HG03103 (cell line): Measurements from ENCODE around the gene CMYA5.
"Not testable (repeated sequence)": the region's sequence is repeated elsewhere in the genome, so short reads cannot be mapped to it uniquely, and the experiment has no call there.

Experiments used
- ATAC-seq: cut with Tn5 transposase; IDR thresholded peaks from one replicate; pipeline ENCODE4 v1.9.1; 2021; ENCODE audit warnings: low read depth; ENCODE audit not compliant: unreplicated experiment

Gene CMYA5

GRCh38 chr5:79702606-79703380 lies 13.2 kb downstream of the CMYA5 start:
- no peak for ATAC-seq

DNA sequence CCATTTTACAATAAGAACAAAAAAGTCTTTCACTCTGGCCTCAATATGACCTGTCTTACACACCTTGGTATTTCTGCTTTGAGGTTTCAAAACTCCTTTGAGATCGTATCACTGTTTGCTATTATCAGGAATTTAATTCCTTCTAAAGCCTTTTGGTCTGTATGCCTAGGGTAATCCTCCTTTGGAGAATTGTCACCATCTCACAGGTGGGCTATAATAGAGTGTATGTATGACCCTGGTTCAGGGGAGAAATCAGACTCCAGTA lies 13.7 kb downstream of the CMYA5 start:
- no peak for ATAC-seq

GRCh38 chr5:79704553-79704952 lies 14.9 kb downstream of the CMYA5 start:
- ATAC-seq = no peak

- no peak for ATAC-seq
Measured at GRCh38 chr5:79705632-79706031, 16.0 kb downstream of the CMYA5 start.

DNA sequence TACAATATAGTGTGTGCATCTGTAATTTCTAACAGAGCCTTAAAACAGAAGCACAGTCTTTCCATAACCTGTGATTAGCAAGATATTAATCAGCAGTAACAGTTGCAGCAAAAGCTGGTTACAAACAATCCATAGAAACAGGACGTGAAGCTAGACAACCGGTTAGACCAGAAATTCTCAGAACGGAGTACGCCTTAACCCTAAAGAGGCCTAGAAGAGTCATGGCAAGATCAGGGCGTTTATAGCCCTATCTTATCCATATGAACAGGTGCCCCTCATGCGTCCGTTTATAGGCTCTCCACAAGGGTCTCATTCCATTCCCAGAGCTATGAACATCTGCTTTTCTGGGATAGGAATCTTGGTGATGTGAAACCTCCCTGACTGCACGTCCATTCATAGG lies 16.7 kb downstream of the CMYA5 start:
- ATAC-seq = not testable (repeated sequence)

DNA sequence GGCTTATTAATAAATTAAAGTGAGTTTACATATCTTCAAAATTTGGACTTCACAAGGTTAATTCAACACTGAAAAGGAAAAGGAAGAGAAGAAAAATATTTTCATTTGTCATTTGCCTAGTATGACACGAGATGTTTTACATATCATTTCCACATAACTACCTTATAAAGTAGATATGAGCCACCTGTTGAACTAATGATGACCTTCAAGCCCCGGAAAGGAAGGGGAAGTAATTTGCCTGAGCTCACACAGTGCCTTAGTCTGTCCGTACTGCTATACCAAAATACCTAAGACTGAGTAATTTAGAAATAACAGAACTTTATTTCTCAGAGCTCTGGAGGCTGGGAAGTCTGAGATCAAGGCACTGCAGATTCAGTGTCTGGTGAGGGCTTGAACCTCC lies 17.9 kb downstream of the CMYA5 start:
- ATAC-seq = no peak

- ATAC-seq = no peak
Measured at GRCh38 chr5:79712741-79713140, 23.1 kb downstream of the CMYA5 start.

GRCh38 chr5:79713727-79714126 lies 24.1 kb downstream of the CMYA5 start:
- ATAC-seq = no peak

- no peak for ATAC-seq
Measured at GRCh38 chr5:79716839-79717238, 27.2 kb downstream of the CMYA5 start.

- no peak for ATAC-seq
Measured at GRCh38 chr5:79720096-79720495, 30.5 kb downstream of the CMYA5 start.

GRCh38 chr5:79727451-79728355 lies 38.1 kb downstream of the CMYA5 start:
- no peak for ATAC-seq

DNA sequence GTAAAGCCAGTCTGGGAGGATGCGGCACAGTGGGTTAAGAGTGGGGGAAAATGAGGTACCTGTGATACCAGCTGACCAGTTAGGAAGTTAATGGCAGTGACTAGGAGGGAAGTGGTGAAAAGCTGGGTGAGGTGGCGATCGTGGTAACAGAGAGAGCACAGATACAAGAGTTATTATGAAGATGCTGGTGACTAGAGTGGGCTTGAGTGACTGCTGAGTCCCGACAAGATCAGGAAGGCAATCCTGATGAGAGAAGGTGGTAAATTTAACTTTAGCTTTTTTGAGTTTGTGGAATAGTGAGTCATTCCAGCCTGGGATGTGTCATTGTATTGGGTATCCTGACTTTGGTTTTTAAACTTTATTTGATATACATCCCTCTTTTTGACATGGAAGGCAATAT lies 38.8 kb downstream of the CMYA5 start:
- no peak for ATAC-seq

GRCh38 chr5:79729679-79730078 lies 40.0 kb downstream of the CMYA5 start:
- ATAC-seq = no peak

DNA sequence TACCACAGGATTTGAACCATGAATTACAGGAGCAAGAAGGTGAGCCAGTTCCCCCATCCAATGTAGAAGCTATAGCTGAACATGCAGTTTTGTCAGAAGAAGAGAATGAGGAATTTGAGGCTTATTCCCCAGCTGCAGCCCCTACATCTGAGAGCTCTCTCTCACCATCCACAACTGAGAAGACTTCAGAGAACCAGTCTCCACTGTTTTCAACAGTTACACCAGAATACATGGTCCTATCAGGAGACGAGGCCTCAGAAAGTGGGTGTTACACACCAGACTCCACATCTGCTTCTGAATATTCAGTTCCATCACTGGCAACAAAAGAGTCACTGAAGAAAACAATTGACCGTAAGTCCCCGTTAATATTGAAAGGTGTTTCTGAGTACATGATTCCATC lies 40.9 kb downstream of the CMYA5 start:
- ATAC-seq = no peak

- ATAC-seq = no peak
Measured at GRCh38 chr5:79731775-79732174, 42.1 kb downstream of the CMYA5 start.

- no peak for ATAC-seq
Measured at GRCh38 chr5:79736528-79737514, 47.2 kb downstream of the CMYA5 start.

GRCh38 chr5:79738349-79738748 lies 48.7 kb downstream of the CMYA5 start:
- ATAC-seq = no peak

- no peak for ATAC-seq
Measured at GRCh38 chr5:79742549-79743136, 53.0 kb downstream of the CMYA5 start.

DNA sequence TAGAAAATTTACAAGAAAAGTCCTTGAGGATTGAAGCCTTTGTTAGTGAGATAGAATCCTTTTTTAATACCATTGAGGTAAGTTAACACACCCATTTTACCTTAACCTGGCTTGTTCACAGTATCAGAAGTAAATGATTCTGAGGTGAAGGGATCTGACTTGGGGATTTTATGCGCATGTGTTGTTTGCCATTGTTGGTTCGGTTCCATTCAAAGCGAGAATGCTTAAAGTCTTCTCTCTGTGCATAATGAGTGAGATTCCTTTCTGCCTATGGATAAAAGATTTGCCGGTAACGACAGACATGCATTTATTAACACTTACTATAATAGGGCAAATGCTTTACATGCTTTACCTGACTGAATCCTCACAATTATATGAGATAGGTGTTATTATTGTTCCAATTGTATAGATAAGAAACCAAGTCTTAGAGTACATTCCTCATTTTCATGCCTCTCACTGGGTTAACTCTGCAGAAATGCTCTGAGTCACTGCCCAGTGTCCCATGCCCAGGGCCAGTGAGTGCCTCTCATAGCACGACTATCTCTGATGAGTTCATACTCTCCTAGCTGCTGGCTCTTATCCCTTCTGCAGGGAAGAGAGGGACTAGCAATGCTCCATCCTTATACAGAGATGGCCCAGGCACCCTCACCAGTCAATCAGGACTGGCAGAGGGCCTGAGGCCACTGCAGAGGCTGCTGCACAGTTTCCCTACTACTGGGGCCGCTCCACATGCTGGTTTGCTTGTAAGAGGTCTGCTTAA lies 54.4 kb downstream of the CMYA5 start:
- no peak for ATAC-seq

DNA sequence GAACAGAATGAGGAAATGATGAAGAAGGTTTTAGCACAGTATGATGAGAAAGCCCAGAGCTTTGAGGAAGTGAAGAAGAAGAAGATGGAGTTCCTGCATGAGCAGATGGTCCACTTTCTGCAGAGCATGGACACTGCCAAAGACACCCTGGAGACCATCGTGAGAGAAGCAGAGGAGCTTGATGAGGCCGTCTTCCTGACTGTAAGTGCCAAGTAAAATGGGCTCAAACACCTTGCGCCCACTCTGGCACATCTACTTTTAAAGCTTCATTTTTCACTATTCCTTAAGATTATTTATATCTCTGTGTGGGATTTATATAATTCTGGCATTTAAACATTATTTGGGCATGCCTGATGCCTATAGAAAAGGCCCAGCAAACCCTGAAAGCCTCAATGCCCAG lies 55.6 kb downstream of the CMYA5 start:
- no peak for ATAC-seq
